Psoas muscle (tissue), 8 donors: ENCODE results near the gene AMELX. TPM values are rescaled to one million over a fixed set of nuclear protein-coding genes. Genes with fewer than 3 reads are reported as not detected.

ENCODE experiments used
- ATAC-seq, 4 donors: fragments of 200-7000 bp; cut with Tn5 transposase; one replicate each; pipeline ENCODE4 v1.9.1; 2020; ENCODE audit warnings: moderate library complexity in 3 of 4, mild to moderate bottlenecking in 2 of 4
- DNase-seq, 2 donors: peaks; one replicate each; pipeline ENCODE4 v3.0.0-alpha.2; 2020
- H3K27ac ChIP-seq: fragments of 200-600 bp; one replicate; pipeline ENCODE4 v1.8.0; 2022
- H3K27me3 ChIP-seq, 3 donors: fragments of 200-600 bp in 1 of 3; one replicate each; pipeline versions ENCODE4 v1.6.1 to v1.8.0; 2013 to 2022; ENCODE audit warnings: low read length in 2 of 3, mild to moderate bottlenecking in 2 of 3, moderate library complexity in 1 of 3; ENCODE audit not compliant: insufficient read depth in 3 of 3
- H3K36me3 ChIP-seq, 2 donors: fragments of 200-600 bp in 1 of 2; one replicate each; pipeline versions ENCODE4 v1.6.1 to v1.8.0; 2013 to 2022; ENCODE audit warnings: low read depth in 1 of 2, mild to moderate bottlenecking in 1 of 2, moderate library complexity in 1 of 2; ENCODE audit not compliant: insufficient read depth in 1 of 2
- H3K4me1 ChIP-seq: fragments of 200-600 bp; one replicate; pipeline ENCODE4 v1.8.0; 2022
- H3K4me3 ChIP-seq: fragments of 200-600 bp; one replicate; pipeline ENCODE4 v1.8.0; 2022; ENCODE audit warnings: mild to moderate bottlenecking
- H3K9me3 ChIP-seq: fragments of 200-600 bp; one replicate; pipeline ENCODE4 v1.8.0; 2022
- CTCF ChIP-seq: fragments of 200-600 bp; IDR thresholded peaks from one replicate; pipeline ENCODE4 v1.8.0; 2022; ENCODE audit warnings: antibody characterized with exemption
- WGBS, 3 donors: extraction: QIAGEN DNeasy Blood & Tissue Kit; methylation state at CpG; one replicate each; pipeline versions ENCODE4 v1.1.6 to v1.1.7; 2013; 5-methylcytosine and 5-hydroxymethylcytosine counted together
- intact Hi-C, 2 donors: fragments of 100-400 bp; cut with DNase I; formaldehyde crosslinking; loops; one replicate each; pipeline versions ENCODE4 v1.11.0 to v1.14.2; 2022
- long read RNA-seq, 2 donors: library from polyadenylated mRNA; unstranded; transcript quantifications; one replicate each; pipeline ENCODE4 v2.0.0, GENCODE V29; 2021
- polyA plus RNA-seq, 3 donors: library from polyadenylated mRNA; stranded (reverse); fragments of 200-250 nt; gene quantifications; one replicate each; pipeline ENCODE4 v1.2.3, GENCODE V29; 2013
- total RNA-seq, 4 donors: library from RNA; stranded (reverse); fragmentation: NEBNext Ultra II Directional in 2 of 4; extraction: Animal tissue kit (Norgen Biotek cat#: 25700) in 2 of 4; gene quantifications; one replicate each; pipeline versions ENCODE4 v1.2.1 to v1.2.4, GENCODE V29; 2021 to 2023
- donor health status: healthy with polysubstance abuse.
- donor health status: DM: no; HTN: no; CAD: no; lungs with moderate emphysema.
- donor health status: Bipolar disorder and iron deficiency.
- donor health status: healthy.
- donor health status: DM: yes; HTN: yes; CAD: no.
- donor health status: DM: no; HTN: no; CAD: no.
- donor health status: DM: no; HTN: no; CAD: no.
- donor health status: DM: yes; HTN: yes; CAD: no.

The AMELX gene
- total RNA-seq (not detected), polyA plus RNA-seq (not detected)
- long read RNA-seq, donor 1, result 0 reads
- long read RNA-seq, donor 2, result 0 reads

DNA sequence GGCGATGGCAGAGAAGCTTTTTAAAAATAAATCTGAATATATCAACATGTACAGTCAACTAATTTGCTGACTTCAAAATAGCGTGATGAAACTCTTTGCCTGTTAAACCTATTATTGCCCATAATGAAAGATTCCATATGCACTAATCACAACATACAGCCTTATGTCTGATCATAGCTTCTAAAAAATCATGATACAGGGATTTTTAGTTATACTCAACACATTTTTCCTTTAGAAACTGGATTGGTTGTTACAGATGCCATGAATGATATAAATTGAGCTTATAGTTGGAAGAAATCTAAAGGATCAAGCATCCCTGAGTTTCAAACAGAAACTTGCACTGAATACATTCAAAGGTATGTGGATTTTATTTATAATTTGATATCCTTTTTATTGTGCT lies at the start of gene AMELX:
Gene AMELX, plus strand, starts transcription at position 301 of the 400 bp plus-strand sequence. CDS start 1,376 bp downstream, outside the sequence.
- DNase-seq (no peak), ATAC-seq (no peak)
- intact Hi-C loops, result no loop called here
- no peak for TF ChIP-seq CTCF
- Histone ChIP-seq H3K4me1 (no peaks in the 10 kb centered on the region), H3K27me3 (peaks cover 0 to 8% (median 0%) of the 10 kb centered on the region in 3 donors), H3K9me3 (no peaks in the 10 kb centered on the region), H3K27ac (no peak within 1 kb of the TSS), H3K4me3 (no peak within 1 kb of the TSS), H3K36me3 (no peaks in the 10 kb centered on the region)
- WGBS, 3 donors, result 62 to 92% (median 79%) methylated on average over 2 of the region's 2 CpGs

DNA sequence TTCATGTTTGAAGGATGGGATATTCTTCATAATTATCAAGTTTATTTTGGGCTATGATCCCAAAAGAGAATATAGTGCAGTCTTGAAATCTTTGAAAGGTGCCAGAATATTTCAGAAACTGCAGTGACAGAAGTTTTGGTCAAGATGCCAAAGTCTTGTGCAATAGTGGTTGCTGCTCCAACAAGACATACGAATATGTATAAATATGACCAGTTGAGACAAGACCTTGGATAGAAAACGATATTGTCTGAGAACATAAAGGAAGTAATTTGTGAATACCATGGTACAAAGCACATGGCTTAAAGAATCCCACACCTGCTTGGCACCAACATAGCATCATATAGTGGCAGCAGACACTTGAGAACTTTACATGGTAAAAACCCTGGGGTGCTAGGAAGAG lies 48.6 kb upstream of the AMELX start:
- TF ChIP-seq CTCF, result no peak
- 16 to 23% (median 18%) methylated on average over 2 of the region's 2 CpGs for WGBS, 3 donors
- Histone ChIP-seq H3K27me3 (no peaks in the 10 kb centered on the region), H3K4me1 (no peaks in the 10 kb centered on the region), H3K36me3 (no peaks in the 10 kb centered on the region), H3K27ac (no peak overlapping the region), H3K9me3 (no peaks in the 10 kb centered on the region), H3K4me3 (no peak overlapping the region)
- ATAC-seq (peak in 1 of 4 donors; percentile 30), DNase-seq (no peak)
- intact Hi-C loops, result no loop called here

- no peak for TF ChIP-seq CTCF
- H3K9me3 ChIP-seq, result no peaks in the 10 kb centered on the region
- 85 to 93% (median 86%) methylated on average over 5 of the region's 5 CpGs for WGBS, 3 donors
- no peaks in the 10 kb centered on the region for H3K27me3 ChIP-seq
- ATAC-seq, result no peak
- no peaks in the 10 kb centered on the region for H3K4me1 ChIP-seq
- no peak for DNase-seq
- intact Hi-C loops, result no loop called here
- no peak overlapping the region for H3K27ac ChIP-seq
- no peaks in the 10 kb centered on the region for H3K36me3 ChIP-seq
- H3K4me3 ChIP-seq, result no peak overlapping the region
These were observed 38.6 kb upstream of the AMELX start for GRCh38 chrX:11254417-11255109.

- no peaks in the 10 kb centered on the region for H3K9me3 ChIP-seq
- no peak for TF ChIP-seq CTCF
- H3K4me1 ChIP-seq, result no peaks in the 10 kb centered on the region
- DNase-seq, result no peak
- no peaks in the 10 kb centered on the region for H3K27me3 ChIP-seq
- intact Hi-C loops, result no loop called here
- 57 to 89% (median 81%) methylated on average over 2 of the region's 2 CpGs for WGBS, 3 donors
- no peak overlapping the region for H3K4me3 ChIP-seq
- no peaks in the 10 kb centered on the region for H3K36me3 ChIP-seq
- no peak overlapping the region for H3K27ac ChIP-seq
- no peak for ATAC-seq
These were observed 35.9 kb upstream of the AMELX start for GRCh38 chrX:11257290-11257689.

- no peaks in the 10 kb centered on the region for H3K4me1 ChIP-seq
- no peaks in the 10 kb centered on the region for H3K36me3 ChIP-seq
- 45 to 58% (median 49%) methylated on average over 2 of the region's 2 CpGs for WGBS, 3 donors
- TF ChIP-seq CTCF, result no peak
- ATAC-seq (no peak), DNase-seq (no peak)
- no peaks in the 10 kb centered on the region for H3K27me3 ChIP-seq
- no peak overlapping the region for H3K4me3 ChIP-seq
- intact Hi-C loops, result no loop called here
- H3K9me3 ChIP-seq, result no peaks in the 10 kb centered on the region
- H3K27ac ChIP-seq, result no peak overlapping the region
These were observed 35.5 kb upstream of the AMELX start for GRCh38 chrX:11257711-11258110.
